ENCODE data around the gene ATXN7L1. TPM values are rescaled to one million over a fixed set of nuclear protein-coding genes. Genes with fewer than 3 reads are reported as not detected.

The ATXN7L1 gene
- total and polyA plus RNA-seq, 2 of the 13 experiments (the other 11 are each of a cell fraction or from before 2014, with no cell fraction given), result 4.1 to 7.8 TPM

DNA sequence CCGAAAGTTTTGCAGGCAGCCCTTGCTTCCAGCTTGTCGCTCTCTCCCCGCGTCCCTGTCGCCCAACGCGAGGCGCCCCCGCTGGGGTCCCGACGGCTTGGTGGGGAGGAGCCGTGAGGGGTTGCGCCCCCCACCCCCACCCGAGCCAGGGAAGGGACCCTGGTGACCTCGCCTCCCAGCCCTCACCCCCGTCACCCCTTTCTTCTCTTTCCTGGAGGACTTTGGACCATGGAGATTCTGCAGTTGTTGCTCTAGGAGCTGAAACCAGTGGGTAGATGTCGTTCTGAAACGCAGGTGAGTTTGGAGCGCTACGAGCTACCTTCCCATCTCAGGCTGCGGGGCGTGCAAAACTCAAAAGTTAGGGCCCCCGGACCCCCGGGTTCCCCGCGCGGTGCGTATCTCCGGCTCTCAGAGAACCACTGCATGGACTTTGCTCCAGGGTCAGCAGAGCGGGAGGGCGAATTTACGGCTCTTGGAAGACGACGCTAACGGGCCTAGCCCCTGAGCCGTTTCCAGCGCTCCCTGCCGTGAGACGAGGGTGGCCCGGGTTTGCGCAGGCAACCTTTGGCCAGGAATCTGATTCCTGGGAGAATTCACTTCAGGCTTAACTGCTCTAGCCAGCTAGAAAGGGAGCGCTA lies 684 bp upstream of the ATXN7L1 start (continued):
- TF ChIP-seq CEBPZ (IDR thresholded peaks at IDR 0.05; ENCODE audit: low read length) (no peak), MBD4 (IDR thresholded peaks at IDR 0.05; ENCODE audit: borderline replicate concordance, low read length) (no peak), ZNF576 (CRISPR knock-in tag; IDR thresholded peaks at IDR 0.05) (no peak), CEBPG (CRISPR knock-in tag; IDR thresholded peaks at IDR 0.05) (no peak), ATF7-NPFF (CRISPR knock-in tag; IDR thresholded peaks at IDR 0.05; ENCODE audit: low read depth) (no peak), SNRNP70 (IDR thresholded peaks at IDR 0.05; ENCODE audit: low read depth, low read length) (no peak), TBL1XR1 (IDR thresholded peaks at IDR 0.05; ENCODE audit: borderline replicate concordance, low read length, partially characterized antibody) (no peak), YEATS2 (CRISPR knock-in tag; IDR thresholded peaks at IDR 0.05; ENCODE audit: borderline replicate concordance) (no peak), ZNF883 (CRISPR knock-in tag; IDR thresholded peaks at IDR 0.05; ENCODE audit: not compliant biosample characterization) (no peak), THAP11 (CRISPR knock-in tag; IDR thresholded peaks at IDR 0.05) (0 out of 2 replicates have a peak, but pooled peaks have one; percentile 11), TEAD2 (CRISPR knock-in tag; IDR thresholded peaks at IDR 0.05) (no peak), ZNF451 (CRISPR knock-in tag; IDR thresholded peaks at IDR 0.05) (no peak), NAIF1 (CRISPR knock-in tag; IDR thresholded peaks at IDR 0.05; ENCODE audit: borderline replicate concordance) (0 out of 2 replicates have a peak, but pooled peaks have one; percentile 32), NFYC (CRISPR knock-in tag; IDR thresholded peaks at IDR 0.05) (no peak), KIAA2018 (CRISPR knock-in tag; IDR thresholded peaks at IDR 0.05; ENCODE audit: borderline replicate concordance) (no peak), HNRNPLL (IDR thresholded peaks at IDR 0.05; ENCODE audit: low read depth, low read length, poor library complexity, severe bottlenecking) (peak; percentile 81), ZNF598 (CRISPR knock-in tag; IDR thresholded peaks at IDR 0.05; ENCODE audit: borderline replicate concordance) (no peak), MTF2 (CRISPR knock-in tag; IDR thresholded peaks at IDR 0.05; ENCODE audit: borderline replicate concordance) (no peak; the same call in 1 of the 2 replicates)
